Mammary microvascular endothelial cell (primary cell): Measurements from ENCODE around the gene DNAJC16. TPM values are rescaled to one million over a fixed set of nuclear protein-coding genes. Genes with fewer than 3 reads are reported as not detected.

Experiments used
- total RNA-seq: library from RNA; depleted of rRNA; stranded (reverse); fragments of >200 nt; gene quantifications from 2 replicates; pipeline ENCODE4 v1.2.3, GENCODE V29; 2015

The DNAJC16 gene
- 10.5 and 13.9 TPM in 2 replicates for total RNA-seq

DNA sequence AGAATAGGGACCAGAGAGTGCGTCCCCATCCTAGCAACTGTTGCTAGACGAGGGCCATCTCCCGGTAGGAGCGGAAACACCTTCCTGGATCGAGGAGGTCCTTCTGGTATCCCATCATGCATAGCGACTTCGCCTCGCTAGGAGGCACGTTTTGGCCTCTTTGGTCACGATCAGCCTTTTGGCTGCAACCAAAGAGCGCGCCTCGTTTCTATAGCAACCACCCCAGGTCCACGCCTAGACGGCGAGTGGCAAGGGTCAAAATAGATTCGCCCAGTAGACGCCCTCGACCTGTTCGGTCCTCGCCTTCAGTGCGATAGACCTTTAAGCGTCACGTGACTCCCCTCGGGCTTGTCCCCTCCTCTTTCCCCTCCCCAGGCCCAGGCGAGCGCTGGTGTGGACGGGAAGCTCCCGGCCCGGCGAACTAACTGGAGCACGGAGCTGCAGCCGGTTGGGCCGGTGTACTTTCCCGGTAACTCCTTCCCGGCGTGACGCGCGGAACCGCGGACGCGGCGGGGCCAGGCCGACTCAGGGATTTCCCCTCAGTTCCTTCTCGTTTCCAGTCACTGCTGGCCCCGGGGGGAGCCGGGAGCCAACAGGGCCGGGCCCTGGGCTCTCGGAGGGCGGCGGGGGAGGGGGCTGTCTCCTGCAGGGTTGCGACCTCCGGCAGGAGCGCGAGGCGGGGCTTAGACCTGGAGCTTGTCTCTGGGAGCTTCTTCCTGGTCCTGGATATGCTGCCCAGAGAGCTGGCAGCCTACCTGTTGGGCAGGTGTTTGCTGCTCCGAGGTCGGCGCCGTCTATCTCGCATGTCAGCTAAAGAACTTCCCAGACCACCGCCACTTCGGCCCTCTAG, at the start of gene DNAJC16:
DNAJC16 (plus strand) TSS at position 359 of the 850 bp plus-strand sequence. CDS start 2,258 bp downstream, outside the sequence.

GRCh38 chr1:15524021-15524282, 2.7 kb upstream of the DNAJC16 start, which contains the start of gene CASP9:
CASP9 (minus strand) TSS chr1:15524215; CDS start chr1:15524200, 15 bp downstream.

DNA sequence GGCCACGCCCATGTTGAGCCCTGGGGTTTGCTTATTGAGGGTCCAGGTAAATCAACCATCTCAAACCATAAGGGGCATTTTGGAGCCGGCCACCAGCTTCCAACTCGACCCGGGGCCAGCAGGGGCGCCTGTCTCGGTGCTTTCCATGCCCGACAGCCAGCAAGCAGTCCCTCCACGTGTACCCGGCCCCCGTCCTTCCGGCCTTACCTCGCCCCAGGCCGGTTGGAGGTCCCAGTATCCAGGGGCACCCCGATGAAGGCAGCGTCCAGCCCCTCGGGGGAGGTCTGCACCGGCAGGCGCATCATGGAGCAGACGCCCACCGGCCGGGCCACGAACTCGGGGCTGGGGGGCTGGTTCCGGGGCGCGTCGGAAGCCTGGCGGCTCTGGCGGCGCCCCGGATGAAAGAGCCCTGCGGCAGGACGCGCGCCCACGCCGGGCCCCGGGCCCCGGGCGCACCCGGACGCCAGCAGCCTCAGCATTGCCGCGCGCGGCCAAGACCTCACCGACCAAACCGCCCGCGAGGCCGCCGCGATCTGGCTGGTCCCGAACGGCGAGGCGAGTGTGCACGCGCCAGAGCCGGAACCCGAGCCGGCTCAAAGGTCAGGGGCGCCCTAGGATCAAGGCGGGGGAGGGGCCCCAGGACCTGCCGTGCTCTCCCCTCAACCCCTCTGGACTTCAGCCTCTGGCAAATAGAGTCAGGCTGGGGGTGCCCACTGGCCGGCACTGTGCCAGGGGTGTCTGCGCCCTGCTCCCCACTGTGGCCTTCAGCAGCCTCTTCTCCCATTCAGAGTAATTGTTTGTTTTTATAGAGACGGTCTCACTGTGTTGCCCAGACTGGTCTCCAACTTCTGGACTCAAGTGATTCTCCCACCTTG, 58.1 kb downstream of the DNAJC16 start, which contains the start of gene AGMAT:
AGMAT (minus strand) TSS at position 563 of the 875 bp plus-strand sequence; CDS start at position 479, 84 bp downstream.

DNA sequence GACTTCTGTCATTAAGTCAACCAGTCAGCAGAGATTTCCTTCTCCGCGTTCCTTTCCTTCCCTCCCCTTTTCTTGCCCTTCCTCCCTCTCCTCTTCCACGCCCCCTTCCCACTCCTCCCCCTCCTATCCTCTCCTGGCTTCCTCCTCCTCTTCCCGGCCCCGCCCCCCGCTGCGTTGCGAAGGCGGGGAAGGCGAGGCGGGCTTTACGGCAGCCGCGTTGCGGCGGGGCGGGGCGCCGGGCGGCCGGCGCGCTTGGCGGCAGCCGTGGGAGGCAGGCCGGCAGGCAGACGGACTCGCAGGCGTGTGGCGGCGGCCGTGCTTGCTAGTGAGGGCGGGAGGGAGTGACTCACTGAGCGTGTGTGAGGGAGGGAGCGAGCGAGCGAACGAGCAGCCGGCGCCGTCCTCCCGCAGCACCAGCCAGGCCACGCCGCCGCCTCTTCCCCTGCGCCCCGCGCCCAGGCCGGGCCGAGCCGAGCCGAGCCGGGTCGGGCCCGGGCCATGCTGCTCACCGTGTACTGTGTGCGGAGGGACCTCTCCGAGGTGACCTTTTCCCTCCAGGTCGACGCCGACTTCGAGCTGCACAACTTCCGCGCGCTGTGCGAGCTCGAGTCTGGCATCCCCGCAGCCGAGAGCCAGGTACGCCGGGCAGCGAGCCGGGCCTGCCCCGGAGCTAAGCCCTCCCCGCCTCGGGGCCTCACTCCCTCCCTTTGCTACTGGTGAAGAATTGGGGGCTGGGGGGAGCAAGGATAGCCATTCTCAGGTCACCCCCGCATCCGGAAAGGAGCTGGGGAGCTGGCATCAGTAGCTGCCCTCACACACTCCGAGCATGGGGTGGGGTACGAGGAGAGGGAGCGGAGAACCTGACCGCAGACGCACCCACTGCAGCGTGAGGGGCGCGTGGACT, 90.8 kb downstream of the DNAJC16 start, which contains the start of gene DDI2:
DDI2 (plus strand) TSS at position 286 of the 904 bp plus-strand sequence; CDS start at position 499, 213 bp downstream.

Other genes starting within 250 kb of the DNAJC16 start
- 242 and 252 TPM in 2 replicates for gene EFHD2, start 117.0 kb upstream of the DNAJC16 start, total RNA-seq
- not detected in 2 replicates for gene CTRC, start 88.4 kb upstream of the DNAJC16 start, total RNA-seq
- not detected in 2 replicates for gene CELA2A, start 70.1 kb upstream of the DNAJC16 start, total RNA-seq
- not detected in 2 replicates for gene CELA2B, start 50.7 kb upstream of the DNAJC16 start, total RNA-seq
- gene CASP9, start 2.6 kb upstream of the DNAJC16 start, total RNA-seq = 11.3 and 17.4 TPM in 2 replicates
- 1.6 and 2.5 TPM in 2 replicates for gene AGMAT, start 58.2 kb downstream of the DNAJC16 start, total RNA-seq
- 7.8 and 7.9 TPM in 2 replicates for gene DDI2, start 90.6 kb downstream of the DNAJC16 start, total RNA-seq
- gene PLEKHM2, start 157.5 kb downstream of the DNAJC16 start, total RNA-seq = 37.1 and 37.4 TPM in 2 replicates
- gene SLC25A34, start 209.4 kb downstream of the DNAJC16 start, total RNA-seq = 0.05 and 0.27 TPM in 2 replicates
- gene TMEM82, start 215.7 kb downstream of the DNAJC16 start, total RNA-seq = not detected in 2 replicates
- 107 and 137 TPM in 2 replicates for gene FBLIM1, start 231.9 kb downstream of the DNAJC16 start, total RNA-seq